NCI-H146 treated with DMSO at 0.1 percent for 48 hours (cell line): ENCODE results near the gene CELA3B.
"Not testable (repeated sequence)": the region's sequence is repeated elsewhere in the genome, so short reads cannot be mapped to it uniquely, and the experiment has no call there.

Experiments used
- DNase-seq: peaks from one replicate; lab custom pipeline; 2025; ENCODE audit not compliant: unreplicated experiment; lab: John Stamatoyannopoulos, UW

The CELA3B gene

GRCh38 chr1:21942959-21943640 is 33.7 kb upstream of the CELA3B start:
- DNase-seq: not testable (repeated sequence)

GRCh38 chr1:21944733-21945073 is 32.1 kb upstream of the CELA3B start:
- no peak for DNase-seq

GRCh38 chr1:21946836-21947587 is 29.8 kb upstream of the CELA3B start:
- DNase-seq: no peak

- DNase-seq: no peak
Observed at GRCh38 chr1:21950734-21951133, 26.1 kb upstream of the CELA3B start.

GRCh38 chr1:21951226-21951870 is 25.5 kb upstream of the CELA3B start:
- no peak for DNase-seq

- no peak for DNase-seq
Observed at GRCh38 chr1:21952786-21953520, 23.9 kb upstream of the CELA3B start.

GRCh38 chr1:21955058-21955457 is 21.8 kb upstream of the CELA3B start:
- no peak for DNase-seq

- DNase-seq: no peak
Observed at GRCh38 chr1:21955501-21956281, 21.1 kb upstream of the CELA3B start.

GRCh38 chr1:21956720-21957552 is 19.9 kb upstream of the CELA3B start:
- no peak for DNase-seq

GRCh38 chr1:21961337-21961736 is 15.5 kb upstream of the CELA3B start:
- DNase-seq: no peak

GRCh38 chr1:21961799-21962198 is 15.0 kb upstream of the CELA3B start:
- no peak for DNase-seq

- peak; percentile 6 for DNase-seq
Observed at GRCh38 chr1:21963477-21964217, 13.2 kb upstream of the CELA3B start.

- no peak for DNase-seq
Observed at GRCh38 chr1:21966247-21967000, 10.4 kb upstream of the CELA3B start.

GRCh38 chr1:21967216-21967615 is 9.6 kb upstream of the CELA3B start:
- not testable (repeated sequence) for DNase-seq

- DNase-seq: not testable (repeated sequence)
Observed at GRCh38 chr1:21969066-21969465, 7.8 kb upstream of the CELA3B start.

GRCh38 chr1:21970523-21970922 is 6.3 kb upstream of the CELA3B start:
- DNase-seq: not testable (repeated sequence)

GRCh38 chr1:21972973-21973441 is 3.8 kb upstream of the CELA3B start:
- DNase-seq: not testable (repeated sequence)

GRCh38 chr1:21973948-21974347 is 2.9 kb upstream of the CELA3B start:
- not testable (repeated sequence) for DNase-seq
